OCI-LY3 (cell line): ENCODE results near the gene SAMD13.

Source experiments
- EZH2phosphoT487 ChIP-seq: fragments of 200-600 bp; shearing (Covaris generic); IDR thresholded peaks from 2 replicates; pipeline ENCODE4 v1.6.1; 2018; ENCODE audit warnings: antibody characterized with exemption, mixed run types, low read depth
- TF ChIP-seq, protein P1 (sequence below): fragments of 200-600, 300-600 bp; sonication (generic); IDR thresholded peaks from 2 replicates; pipeline ENCODE4 v1.5.1; 2014; ENCODE audit warnings: antibody characterized with exemption, low read length, low read depth

DNA sequence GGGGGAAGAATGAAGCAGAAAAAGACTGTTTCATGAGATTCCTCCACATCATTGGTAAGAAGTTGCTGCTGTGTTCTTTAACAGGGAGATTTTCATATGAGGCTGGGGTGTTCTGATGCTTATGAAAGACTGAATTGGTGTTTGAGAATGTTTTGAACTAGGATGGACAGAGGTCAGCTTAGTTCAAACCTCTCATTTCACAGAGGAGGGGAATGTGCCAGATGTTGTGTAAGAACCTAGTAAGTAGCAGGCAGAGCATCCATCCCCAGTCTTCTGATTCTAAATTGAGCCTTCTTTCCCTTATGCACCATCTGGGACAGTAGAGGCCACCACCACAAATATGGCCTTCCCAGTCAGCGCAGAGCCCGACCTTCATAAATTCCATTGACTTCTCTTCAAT is 43.7 kb downstream of the SAMD13 start:
- TF ChIP-seq, protein P1, sequence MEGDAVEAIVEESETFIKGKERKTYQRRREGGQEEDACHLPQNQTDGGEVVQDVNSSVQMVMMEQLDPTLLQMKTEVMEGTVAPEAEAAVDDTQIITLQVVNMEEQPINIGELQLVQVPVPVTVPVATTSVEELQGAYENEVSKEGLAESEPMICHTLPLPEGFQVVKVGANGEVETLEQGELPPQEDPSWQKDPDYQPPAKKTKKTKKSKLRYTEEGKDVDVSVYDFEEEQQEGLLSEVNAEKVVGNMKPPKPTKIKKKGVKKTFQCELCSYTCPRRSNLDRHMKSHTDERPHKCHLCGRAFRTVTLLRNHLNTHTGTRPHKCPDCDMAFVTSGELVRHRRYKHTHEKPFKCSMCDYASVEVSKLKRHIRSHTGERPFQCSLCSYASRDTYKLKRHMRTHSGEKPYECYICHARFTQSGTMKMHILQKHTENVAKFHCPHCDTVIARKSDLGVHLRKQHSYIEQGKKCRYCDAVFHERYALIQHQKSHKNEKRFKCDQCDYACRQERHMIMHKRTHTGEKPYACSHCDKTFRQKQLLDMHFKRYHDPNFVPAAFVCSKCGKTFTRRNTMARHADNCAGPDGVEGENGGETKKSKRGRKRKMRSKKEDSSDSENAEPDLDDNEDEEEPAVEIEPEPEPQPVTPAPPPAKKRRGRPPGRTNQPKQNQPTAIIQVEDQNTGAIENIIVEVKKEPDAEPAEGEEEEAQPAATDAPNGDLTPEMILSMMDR = no peak
- TF ChIP-seq EZH2phosphoT487 = no peak
